ENCODE results near the gene TNMD. TPM values are rescaled to one million over a fixed set of nuclear protein-coding genes. Genes with fewer than 3 reads are reported as not detected.

Gene TNMD
- total RNA-seq, 2 donors from 2014 or later, result not detected

GRCh38 chrX:100623001-100623400 is 38.3 kb downstream of the TNMD start:
- no peak for TF ChIP-seq CTCF (IDR thresholded peaks at IDR 0.05)
- ATAC-seq (ENCODE audit: insufficient number of reproducible peaks, low FRiP score, low read depth) (no peak), DNase-seq (ENCODE audit: low spot score) (no peak)
- Histone ChIP-seq H3K27me3 (replicated peaks; ENCODE audit: insufficient read depth) (no peaks in the 10 kb centered on the region), H3K4me3 (no peak overlapping the region), H3K9me3 (no peaks in the 10 kb centered on the region), H3K36me3 (no peaks in the 10 kb centered on the region), H3K4me1 (ENCODE audit: control insufficient read depth in 1 of 2, low read depth in 2 of 2) (no peaks in the 10 kb centered on the region), H3K27ac (no peak overlapping the region)

GRCh38 chrX:100625985-100626491 is 41.3 kb downstream of the TNMD start:
- H3K36me3 ChIP-seq, result no peaks in the 10 kb centered on the region
- H3K9me3 ChIP-seq, result no peaks in the 10 kb centered on the region
- ATAC-seq (ENCODE audit: insufficient number of reproducible peaks, low FRiP score, low read depth) (no peak), DNase-seq (ENCODE audit: low spot score) (no peak)
- H3K4me1 ChIP-seq (ENCODE audit: control insufficient read depth in 1 of 2, low read depth in 2 of 2), result no peaks in the 10 kb centered on the region
- H3K27me3 ChIP-seq (replicated peaks; ENCODE audit: insufficient read depth), result no peaks in the 10 kb centered on the region
- TF ChIP-seq CTCF (IDR thresholded peaks at IDR 0.05), result no peak
- H3K4me3 ChIP-seq, result no peak overlapping the region
- H3K27ac ChIP-seq, result no peak overlapping the region

DNA sequence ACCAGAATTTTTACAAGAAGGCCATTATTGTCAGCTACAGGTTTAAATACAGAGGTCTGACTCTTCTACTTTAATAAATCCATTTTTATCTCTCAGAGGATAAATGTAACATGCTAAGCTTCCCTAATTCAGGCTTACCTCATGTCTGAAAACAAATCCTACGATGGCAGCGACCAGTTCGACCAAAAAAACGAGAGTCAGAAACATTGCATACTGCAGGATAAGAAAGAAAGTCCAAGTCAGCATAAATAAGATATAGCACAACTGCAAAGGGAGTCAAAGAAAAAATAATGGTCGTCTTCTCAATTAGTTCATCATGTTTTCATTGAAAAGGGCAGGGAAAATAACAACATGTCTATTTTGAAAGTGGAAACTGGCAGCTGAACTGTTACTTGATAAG is 50.3 kb downstream of the TNMD start:
- Histone ChIP-seq H3K36me3 (no peaks in the 10 kb centered on the region), H3K4me1 (ENCODE audit: control insufficient read depth in 1 of 2, low read depth in 2 of 2) (peaks cover 0 to 6% of the 10 kb centered on the region in 2 donors), H3K4me3 (no peak overlapping the region), H3K9me3 (no peaks in the 10 kb centered on the region), H3K27ac (no peak overlapping the region), H3K27me3 (replicated peaks; ENCODE audit: insufficient read depth) (no peaks in the 10 kb centered on the region)
- no peak for TF ChIP-seq CTCF (IDR thresholded peaks at IDR 0.05)
- no peak for ATAC-seq (ENCODE audit: insufficient number of reproducible peaks, low FRiP score, low read depth)
- DNase-seq (ENCODE audit: low spot score), result no peak

DNA sequence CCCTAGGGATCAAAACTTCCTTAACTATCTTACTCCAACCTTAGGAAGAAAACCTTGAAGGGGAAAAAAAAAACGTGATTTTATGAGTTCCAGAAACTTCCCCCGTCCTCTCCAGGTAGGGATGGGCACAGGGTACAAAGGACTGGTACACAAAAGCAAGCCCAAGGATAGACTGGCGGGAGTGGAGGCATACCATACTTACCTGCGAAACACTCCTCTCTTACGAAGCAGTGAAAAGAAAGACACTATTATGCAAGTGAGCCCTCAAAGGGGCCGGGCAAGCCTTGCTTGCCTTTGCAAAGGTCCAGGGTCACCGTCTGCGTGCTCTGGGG is 51.2 kb downstream of the TNMD start:
- Histone ChIP-seq H3K36me3 (no peaks in the 10 kb centered on the region), H3K9me3 (no peaks in the 10 kb centered on the region), H3K27me3 (replicated peaks; ENCODE audit: insufficient read depth) (no peaks in the 10 kb centered on the region), H3K4me1 (ENCODE audit: control insufficient read depth in 1 of 2, low read depth in 2 of 2) (peaks cover 0 to 6% of the 10 kb centered on the region in 2 donors), H3K4me3 (peak overlapping the region; percentile 74), H3K27ac (peak overlapping the region; percentile 56 to 59)
- ATAC-seq (ENCODE audit: insufficient number of reproducible peaks, low FRiP score, low read depth) (no peak), DNase-seq (ENCODE audit: low spot score) (no peak)
- no peak for TF ChIP-seq CTCF (IDR thresholded peaks at IDR 0.05)

- Histone ChIP-seq H3K27ac (peak within 1 kb of the TSS; percentile 56 to 59), H3K4me3 (peak within 1 kb of the TSS; percentile 74), H3K9me3 (no peaks in the 10 kb centered on the region), H3K4me1 (ENCODE audit: control insufficient read depth in 1 of 2, low read depth in 2 of 2) (peaks cover 0 to 6% of the 10 kb centered on the region in 2 donors), H3K27me3 (replicated peaks; ENCODE audit: insufficient read depth) (no peaks in the 10 kb centered on the region), H3K36me3 (no peaks in the 10 kb centered on the region)
- peak; percentile 65 for ATAC-seq (ENCODE audit: insufficient number of reproducible peaks, low FRiP score, low read depth)
- TF ChIP-seq CTCF (IDR thresholded peaks at IDR 0.05), result peak; percentile 35
- no peak for DNase-seq (ENCODE audit: low spot score)
Measured at GRCh38 chrX:100636321-100636991, 51.7 kb downstream of the TNMD start, which contains the start of gene TSPAN6. Gene TSPAN6 (minus strand): TSS chrX:100636806. CDS start chrX:100636694, 112 bp downstream.
